CD4-positive, alpha-beta T cell (primary cell): ENCODE data around the gene MASTL. TPM values are rescaled to one million over a fixed set of nuclear protein-coding genes. Genes with fewer than 3 reads are reported as not detected.

Source experiments
- ATAC-seq: fragments of 200-7000 bp; cut with Tn5 transposase; one replicate; pipeline ENCODE4 v1.10.0; 2022; ENCODE audit warnings: mild to moderate bottlenecking; ENCODE audit not compliant: poor library complexity
- CTCF ChIA-PET: fragments of 350-600 bp; sonication (Branson Sonifier 250); formaldehyde crosslinking; loops from one replicate; lab custom pipeline; 2021; ENCODE audit warnings: antibody characterized with exemption, inconsistent platforms; lab: Charles Lee
- POLR2A ChIA-PET: fragments of 350-600 bp; sonication (Branson Sonifier 250); formaldehyde crosslinking; loops from one replicate; lab custom pipeline; 2021; ENCODE audit warnings: antibody characterized with exemption, inconsistent platforms; lab: Charles Lee
- DNase-seq, 14 experiments: peaks; one replicate each; pipeline ENCODE4 v3.0.0-alpha.2; 2013 to 2020; ENCODE audit warnings: mixed read lengths in 2 of 14
- H3K27ac ChIP-seq, 2 donors: one replicate each; pipeline versions ENCODE4 v1.5.1 to v1.7.0; 2013; ENCODE audit warnings: low read length in 2 of 2, low read depth in 1 of 2, mild to moderate bottlenecking in 1 of 2
- H3K27me3 ChIP-seq, 2 experiments: 1 replicate in 1 of 2; 2 replicates in 1 of 2; pipeline versions ENCODE4 v1.6.1 to v1.7.0; 2013; ENCODE audit warnings: low read length in 2 of 2, control low read depth in 1 of 2, mild to moderate bottlenecking in 1 of 2, moderate library complexity in 1 of 2; ENCODE audit not compliant: insufficient read depth in 2 of 2, control insufficient read depth in 1 of 2
- H3K36me3 ChIP-seq: one replicate; pipeline ENCODE4 v1.6.1; 2013; ENCODE audit warnings: low read length, control low read depth; ENCODE audit not compliant: insufficient read depth
- H3K4me1 ChIP-seq: one replicate; pipeline ENCODE4 v1.6.1; 2013; ENCODE audit warnings: low read length, control low read depth; ENCODE audit not compliant: insufficient read depth
- H3K4me3 ChIP-seq: one replicate; pipeline ENCODE4 v1.5.1; 2013; ENCODE audit warnings: mild to moderate bottlenecking, low read length, moderate library complexity
- H3K9me3 ChIP-seq, 2 experiments: 1 replicate in 1 of 2; 2 replicates in 1 of 2; pipeline versions ENCODE4 v1.6.1 to v1.7.0; 2013; ENCODE audit warnings: low read length in 2 of 2, mild to moderate bottlenecking in 2 of 2, control low read depth in 1 of 2, moderate library complexity in 1 of 2; ENCODE audit not compliant: control insufficient read depth in 1 of 2, insufficient read depth in 1 of 2
- H3K27ac Mint-ChIP-seq: one replicate; pipeline ENCODE4 v1.8.0; 2020; ENCODE audit warnings: mixed read lengths
- H3K27me3 Mint-ChIP-seq: one replicate; pipeline ENCODE4 v1.8.0; 2021; ENCODE audit warnings: mixed read lengths
- H3K36me3 Mint-ChIP-seq: one replicate; pipeline ENCODE4 v1.8.0; 2021; ENCODE audit warnings: low read depth, mixed read lengths
- H3K4me1 Mint-ChIP-seq: one replicate; pipeline ENCODE4 v1.8.0; 2021; ENCODE audit warnings: low read depth, mixed read lengths
- H3K4me3 Mint-ChIP-seq: one replicate; pipeline ENCODE4 v1.8.0; 2020; ENCODE audit warnings: mild to moderate bottlenecking, mixed read lengths
- H3K9me3 Mint-ChIP-seq: one replicate; pipeline ENCODE4 v1.8.0; 2020; ENCODE audit warnings: mixed read lengths
- intact Hi-C, 2 experiments: fragments of 100-400 bp; cut with DNase I in 1 of 2; cut with micrococcal nuclease in 1 of 2; formaldehyde crosslinking; loops; one replicate each; pipeline versions ENCODE4 v1.15.1 to v1.9.0; 2023 to 2025; cut with DNase I, micrococcal nuclease
- total RNA-seq, 174 experiments: library from RNA in 2 of 174; stranded (reverse) in 2 of 174; gene quantifications; one replicate each; pipeline ENCODE4 v1.2.3 and lab custom pipeline; 2021 to 2026
- TF ChIP-seq, protein P1 (sequence below): fragments of 200-600 bp; IDR thresholded peaks from one replicate; pipeline ENCODE4 v1.8.0; 2022; ENCODE audit warnings: antibody characterized with exemption, mild to moderate bottlenecking

MASTL gene
- total RNA-seq, 2 experiments from 2014 or later: 24.2 to 25.1 TPM

DNA sequence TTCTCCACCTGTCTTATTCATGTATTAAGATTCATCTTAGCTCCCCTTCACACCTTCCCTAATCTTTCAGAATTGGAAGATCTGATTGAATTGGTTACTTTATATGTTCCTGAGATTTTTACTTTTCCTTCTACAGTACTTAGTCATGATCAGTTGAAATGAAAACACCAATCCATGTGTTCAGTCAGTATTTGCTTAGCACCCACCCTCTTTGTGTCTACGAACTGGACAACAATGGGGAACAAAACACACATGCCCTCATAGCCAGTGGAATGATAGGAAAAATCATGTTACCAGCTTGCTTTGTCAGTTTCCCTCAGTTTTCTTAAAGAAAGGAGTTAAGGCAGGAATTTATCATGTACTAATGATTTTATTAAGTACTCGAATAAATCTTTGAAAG is 2.0 kb downstream of the MASTL start:
- ATAC-seq (no peak), DNase-seq (no peak)
- intact Hi-C loops: loop anchor here (5.0 to 10.0 kb wide), 5 partner anchors 345 to 1378 kb away; partner anchors contain the start of genes MPP7 (in 1 of the 2), PDSS1 (in 1 of the 2), RAB18 (in 1 of the 2) and WAC (in 1 of the 2)
- peak overlapping the region; percentile 100 for H3K27ac Mint-ChIP-seq
- H3K4me3 ChIP-seq: no peak overlapping the region
- H3K4me3 Mint-ChIP-seq: peak overlapping the region; percentile 88
- H3K4me1 ChIP-seq: peaks cover 31% of the 10 kb centered on the region
- ChIA-PET POLR2A (interaction anchor here (1.6 kb wide), 1 partner anchor 99 kb away, joined by 4 read pairs; no protein-coding TSS in a partner anchor), CTCF (interaction anchor here (1.3 kb wide), 1 partner anchor 85 kb away, joined by 3 read pairs; no protein-coding TSS in a partner anchor)
- no peaks in the 10 kb centered on the region for H3K27me3 Mint-ChIP-seq
- TF ChIP-seq, protein P1, sequence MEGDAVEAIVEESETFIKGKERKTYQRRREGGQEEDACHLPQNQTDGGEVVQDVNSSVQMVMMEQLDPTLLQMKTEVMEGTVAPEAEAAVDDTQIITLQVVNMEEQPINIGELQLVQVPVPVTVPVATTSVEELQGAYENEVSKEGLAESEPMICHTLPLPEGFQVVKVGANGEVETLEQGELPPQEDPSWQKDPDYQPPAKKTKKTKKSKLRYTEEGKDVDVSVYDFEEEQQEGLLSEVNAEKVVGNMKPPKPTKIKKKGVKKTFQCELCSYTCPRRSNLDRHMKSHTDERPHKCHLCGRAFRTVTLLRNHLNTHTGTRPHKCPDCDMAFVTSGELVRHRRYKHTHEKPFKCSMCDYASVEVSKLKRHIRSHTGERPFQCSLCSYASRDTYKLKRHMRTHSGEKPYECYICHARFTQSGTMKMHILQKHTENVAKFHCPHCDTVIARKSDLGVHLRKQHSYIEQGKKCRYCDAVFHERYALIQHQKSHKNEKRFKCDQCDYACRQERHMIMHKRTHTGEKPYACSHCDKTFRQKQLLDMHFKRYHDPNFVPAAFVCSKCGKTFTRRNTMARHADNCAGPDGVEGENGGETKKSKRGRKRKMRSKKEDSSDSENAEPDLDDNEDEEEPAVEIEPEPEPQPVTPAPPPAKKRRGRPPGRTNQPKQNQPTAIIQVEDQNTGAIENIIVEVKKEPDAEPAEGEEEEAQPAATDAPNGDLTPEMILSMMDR: no peak
- no peak overlapping the region for H3K27ac ChIP-seq
- H3K36me3 Mint-ChIP-seq: peaks cover 65% of the 10 kb centered on the region
- H3K4me1 Mint-ChIP-seq: peaks cover 43% of the 10 kb centered on the region
- H3K27me3 ChIP-seq: no peaks in the 10 kb centered on the region
- H3K9me3 Mint-ChIP-seq: no peaks in the 10 kb centered on the region
- H3K9me3 ChIP-seq: no peaks in the 10 kb centered on the region
- peaks cover 10% of the 10 kb centered on the region for H3K36me3 ChIP-seq

DNA sequence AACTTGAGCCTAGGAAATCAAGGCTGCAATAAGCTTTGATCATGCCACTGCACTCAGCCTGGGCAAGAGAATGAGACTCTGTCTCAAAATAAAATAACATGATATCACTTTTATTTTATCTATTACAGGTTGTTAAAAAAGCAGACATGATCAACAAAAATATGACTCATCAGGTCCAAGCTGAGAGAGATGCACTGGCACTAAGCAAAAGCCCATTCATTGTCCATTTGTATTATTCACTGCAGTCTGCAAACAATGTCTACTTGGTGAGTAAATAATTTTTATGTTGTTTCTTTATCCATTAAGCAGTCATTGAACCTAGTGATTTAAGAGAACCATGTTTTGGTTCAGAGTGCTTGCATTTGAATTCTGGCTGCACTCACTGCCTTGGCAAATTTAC is 3.3 kb downstream of the MASTL start:
- Mint-ChIP-seq H3K4me1 (peaks cover 33% of the 10 kb centered on the region), H3K27ac (peak overlapping the region; percentile 100), H3K4me3 (peak overlapping the region; percentile 20), H3K27me3 (no peaks in the 10 kb centered on the region), H3K36me3 (peaks cover 64% of the 10 kb centered on the region), H3K9me3 (no peaks in the 10 kb centered on the region)
- no peaks in the 10 kb centered on the region for H3K9me3 ChIP-seq
- H3K4me3 ChIP-seq: no peak overlapping the region
- DNase-seq (no peak), ATAC-seq (no peak)
- POLR2A ChIA-PET: interaction anchor here (1.0 to 1.2 kb wide), 2 partner anchors 26 to 82 kb away, joined by 3 read pairs; no protein-coding TSS in a partner anchor
- peaks cover 24% of the 10 kb centered on the region for H3K4me1 ChIP-seq
- CTCF ChIA-PET: no interaction called here
- intact Hi-C loops: loop anchor here (5.0 to 10.0 kb wide), 5 partner anchors 344 to 1376 kb away; partner anchors contain the start of genes MPP7 (in 1 of the 2), PDSS1 (in 1 of the 2), RAB18 (in 1 of the 2) and WAC (in 1 of the 2)
- H3K27me3 ChIP-seq: no peaks in the 10 kb centered on the region
- TF ChIP-seq, protein P1: no peak
- H3K27ac ChIP-seq: no peak overlapping the region
- H3K36me3 ChIP-seq: peaks cover 15% of the 10 kb centered on the region

DNA sequence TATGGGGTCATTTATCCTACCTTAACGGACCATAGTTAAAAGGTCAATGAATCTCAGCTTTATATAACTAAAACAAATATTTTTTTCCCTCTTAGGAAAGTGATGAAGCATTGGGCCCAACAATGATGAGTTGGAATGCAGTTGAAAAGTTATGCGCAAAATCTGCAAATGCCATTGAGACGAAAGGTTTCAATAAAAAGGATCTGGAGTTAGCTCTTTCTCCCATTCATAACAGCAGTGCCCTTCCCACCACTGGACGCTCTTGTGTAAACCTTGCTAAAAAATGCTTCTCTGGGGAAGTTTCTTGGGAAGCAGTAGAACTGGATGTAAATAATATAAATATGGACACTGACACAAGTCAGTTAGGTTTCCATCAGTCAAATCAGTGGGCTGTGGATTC is 14.7 kb downstream of the MASTL start:
- H3K36me3 Mint-ChIP-seq: peaks cover 70% of the 10 kb centered on the region
- ChIA-PET CTCF (no interaction called here), POLR2A (no interaction called here)
- Histone ChIP-seq H3K27ac (no peak overlapping the region), H3K4me1 (no peaks in the 10 kb centered on the region), H3K4me3 (no peak overlapping the region), H3K27me3 (no peaks in the 10 kb centered on the region), H3K9me3 (no peaks in the 10 kb centered on the region), H3K36me3 (peaks cover 40% of the 10 kb centered on the region)
- H3K27me3 Mint-ChIP-seq: no peaks in the 10 kb centered on the region
- TF ChIP-seq, protein P1: no peak
- ATAC-seq: no peak
- no peak overlapping the region for H3K27ac Mint-ChIP-seq
- intact Hi-C loops: no loop called here
- no peaks in the 10 kb centered on the region for H3K9me3 Mint-ChIP-seq
- no peak overlapping the region for H3K4me3 Mint-ChIP-seq
- no peak for DNase-seq
- H3K4me1 Mint-ChIP-seq: no peaks in the 10 kb centered on the region
